B cell (primary cell): ENCODE measurements around the gene EPB41L4A. TPM values are rescaled to one million over a fixed set of nuclear protein-coding genes. Genes with fewer than 3 reads are reported as not detected.

Source experiments
- ATAC-seq: fragments of 200-7000 bp; cut with Tn5 transposase; one replicate; pipeline ENCODE4 v1.10.0; 2021; ENCODE audit warnings: low read depth, mild to moderate bottlenecking, moderate number of reproducible peaks, moderate library complexity
- CTCF ChIA-PET: fragments of 350-600 bp; sonication (Branson Sonifier 250); formaldehyde crosslinking; loops from one replicate; lab custom pipeline; 2021; ENCODE audit warnings: antibody characterized with exemption, inconsistent platforms; lab: Charles Lee
- POLR2A ChIA-PET: fragments of 350-600 bp; sonication (Branson Sonifier 250); formaldehyde crosslinking; loops from one replicate; lab custom pipeline; 2021; ENCODE audit warnings: antibody characterized with exemption; lab: Charles Lee
- DNase-seq: peaks from one replicate; pipeline ENCODE4 v3.0.0; 2013
- H2AFZ ChIP-seq: 2 replicates; pipeline ENCODE4 v1.6.1; 2012; ENCODE audit warnings: mild to moderate bottlenecking, low read depth, low read length; ENCODE audit not compliant: insufficient read depth, poor library complexity, severe bottlenecking
- H3K27ac ChIP-seq, 2 donors: 1 replicate in 1 of 2; 2 replicates in 1 of 2; pipeline ENCODE4 v1.5.1; 2012 to 2013; ENCODE audit warnings: low read length in 2 of 2, mild to moderate bottlenecking in 2 of 2, moderate library complexity in 1 of 2
- H3K27me3 ChIP-seq, 4 experiments: fragments of 200-600 bp in 1 of 4; sonication (generic) in 1 of 4; replicated peaks in 1 of 4; 1 replicate in 2 of 4; 2 replicates in 2 of 4; pipeline versions ENCODE4 v1.6.1 to v1.7.0; 2013 to 2016; ENCODE audit warnings: low read length in 3 of 4, mild to moderate bottlenecking in 2 of 4, mixed read lengths in 1 of 4, moderate library complexity in 1 of 4; ENCODE audit not compliant: insufficient read depth in 4 of 4, control insufficient read depth in 3 of 4; ENCODE audit errors: control extremely low read depth in 1 of 4
- H3K36me3 ChIP-seq, 2 experiments: replicated peaks in 1 of 2; 1 replicate in 1 of 2; 2 replicates in 1 of 2; pipeline versions ENCODE4 v1.6.1 to v1.7.1; 2013; ENCODE audit warnings: low read length in 1 of 2; ENCODE audit not compliant: insufficient read depth in 2 of 2, control insufficient read depth in 1 of 2; ENCODE audit errors: control extremely low read depth in 1 of 2, extremely low read depth in 1 of 2
- H3K4me1 ChIP-seq, 2 donors: fragments of 200-600 bp in 1 of 2; sonication (generic) in 1 of 2; 1 replicate in 1 of 2; 2 replicates in 1 of 2; pipeline versions ENCODE4 v1.5.1 to v1.6.1; 2013 to 2017; ENCODE audit warnings: low read length in 2 of 2; ENCODE audit not compliant: control insufficient read depth in 2 of 2, insufficient read depth in 2 of 2
- H3K4me2 ChIP-seq: replicated peaks from 2 replicates; pipeline ENCODE3; 2012; ENCODE audit warnings: mild to moderate bottlenecking, low read depth, low read length; ENCODE audit not compliant: poor library complexity, severe bottlenecking
- H3K4me3 ChIP-seq, 5 experiments: fragments of 200-600 bp in 1 of 5; sonication (generic) in 1 of 5; 1 replicate in 3 of 5; 2 replicates in 2 of 5; pipeline versions ENCODE4 v1.5.1 to v1.7.0; 2011 to 2016; ENCODE audit warnings: low read length in 4 of 5, mild to moderate bottlenecking in 4 of 5, low read depth in 2 of 5, control low read depth in 1 of 5, moderate library complexity in 1 of 5; ENCODE audit not compliant: insufficient read depth in 1 of 5; ENCODE audit errors: control extremely low read depth in 1 of 5, extremely low read depth in 1 of 5
- H3K79me2 ChIP-seq: fragments of 200-600 bp; sonication (generic); one replicate; pipeline ENCODE4 v1.6.0; 2016; ENCODE audit warnings: low read length; ENCODE audit not compliant: control insufficient read depth, insufficient read depth
- H3K9ac ChIP-seq: fragments of 200-600 bp; sonication (generic); 2 replicates; pipeline ENCODE4 v1.6.1; 2017; ENCODE audit warnings: mild to moderate bottlenecking, low read length, moderate library complexity
- H3K9me3 ChIP-seq, 3 donors: one replicate each; pipeline versions ENCODE4 v1.6.1 to v1.7.1; 2013; ENCODE audit warnings: low read length in 2 of 3; ENCODE audit not compliant: control insufficient read depth in 2 of 3, insufficient read depth in 1 of 3; ENCODE audit errors: control extremely low read depth in 1 of 3
- H4K20me1 ChIP-seq: 2 replicates; pipeline ENCODE4 v1.6.0; 2012; ENCODE audit warnings: mild to moderate bottlenecking, low read length; ENCODE audit not compliant: insufficient read depth, control insufficient read depth, poor library complexity, severe bottlenecking
- H3K27ac Mint-ChIP-seq: one replicate; pipeline ENCODE4 v1.8.0; 2021; ENCODE audit warnings: mixed read lengths
- H3K27me3 Mint-ChIP-seq: one replicate; pipeline ENCODE4 v1.8.0; 2021; ENCODE audit warnings: mixed read lengths
- H3K4me1 Mint-ChIP-seq: one replicate; pipeline ENCODE4 v1.8.0; 2021; ENCODE audit warnings: mixed read lengths
- H3K4me3 Mint-ChIP-seq: one replicate; pipeline ENCODE4 v1.8.0; 2021; ENCODE audit warnings: mixed read lengths
- H3K9me3 Mint-ChIP-seq: one replicate; pipeline ENCODE4 v1.8.0; 2022; ENCODE audit warnings: mixed read lengths; ENCODE audit not compliant: insufficient read depth
- EZH2 ChIP-seq: IDR thresholded peaks from 2 replicates; pipeline ENCODE4 v1.6.1; 2012; ENCODE audit warnings: borderline replicate concordance, low read depth, mild to moderate bottlenecking, moderate library complexity, low read length; ENCODE audit not compliant: insufficient read depth, poor library complexity, severe bottlenecking
- WGBS: methylation state at CpG from one replicate; pipeline ENCODE4 v1.1.5; 2013; ENCODE audit warnings: missing lambda C conversion rate; ENCODE audit not compliant: insufficient coverage; 5-methylcytosine and 5-hydroxymethylcytosine counted together
- intact Hi-C: fragments of 100-400 bp; cut with micrococcal nuclease; formaldehyde crosslinking; loops from one replicate; pipeline ENCODE4 v1.10.0; 2022
- polyA plus RNA-seq: library from polyadenylated mRNA; depleted of rRNA; stranded (reverse); fragments of >200 nt; gene quantifications from 2 replicates; pipeline ENCODE4 v1.2.3, GENCODE V29; 2012
- total RNA-seq, 2 donors: library from RNA; stranded (reverse); fragments of 120-200 nt in 1 of 2; gene quantifications; 1 replicate in 1 of 2; 2 replicates in 1 of 2; pipeline versions ENCODE4 v1.2.3 to v1.2.4, GENCODE V29; 2013 to 2022
- TF ChIP-seq, protein P1 (sequence below): fragments of 200-600 bp; IDR thresholded peaks from one replicate; pipeline ENCODE4 v1.8.0; 2022; ENCODE audit warnings: antibody characterized with exemption, mild to moderate bottlenecking

The EPB41L4A gene
- total and polyA plus RNA-seq, 2 donors (not counting 1 experiment from before 2014, with no cell fraction given) = 1.8 to 12.9 TPM

DNA sequence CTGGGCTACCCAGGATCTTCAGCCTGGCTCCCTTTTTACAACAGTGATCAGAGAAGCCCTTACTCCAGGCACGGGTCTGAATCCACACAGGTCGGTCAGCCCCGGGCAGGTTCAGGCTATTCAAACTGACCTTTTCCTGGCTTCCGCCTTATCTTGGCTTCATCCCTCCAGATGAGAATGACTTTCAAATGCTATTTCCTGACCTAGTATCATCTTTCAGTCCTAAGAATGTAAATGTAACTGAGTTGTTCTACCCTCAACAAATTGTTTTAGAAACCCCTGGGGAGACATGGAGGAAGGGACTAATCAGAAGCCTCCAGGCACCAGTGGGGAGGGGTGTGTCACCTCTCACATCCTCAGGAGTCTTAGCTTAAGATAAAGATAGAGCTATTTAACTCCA is 213.2 kb downstream of the EPB41L4A start:
- Histone ChIP-seq H3K36me3 (no peaks in the 10 kb centered on the region), H2AFZ (no peak overlapping the region), H4K20me1 (no peaks in the 10 kb centered on the region), H3K27ac (no peak overlapping the region), H3K4me3 (no peak overlapping the region), H3K4me1 (no peaks in the 10 kb centered on the region), H3K9me3 (peaks cover 0 to 6% (median 0%) of the 10 kb centered on the region in 3 donors), H3K27me3 (peaks cover 0 to 5% (median 0%) of the 10 kb centered on the region in 4 experiments), H3K4me2 (no peak overlapping the region), H3K9ac (no peak overlapping the region), H3K79me2 (no peaks in the 10 kb centered on the region)
- peaks cover 39% of the 10 kb centered on the region for H3K27me3 Mint-ChIP-seq
- H3K9me3 Mint-ChIP-seq = no peaks in the 10 kb centered on the region
- intact Hi-C loops = no loop called here
- H3K27ac Mint-ChIP-seq = no peak overlapping the region
- TF ChIP-seq EZH2 = no peak
- TF ChIP-seq, protein P1, sequence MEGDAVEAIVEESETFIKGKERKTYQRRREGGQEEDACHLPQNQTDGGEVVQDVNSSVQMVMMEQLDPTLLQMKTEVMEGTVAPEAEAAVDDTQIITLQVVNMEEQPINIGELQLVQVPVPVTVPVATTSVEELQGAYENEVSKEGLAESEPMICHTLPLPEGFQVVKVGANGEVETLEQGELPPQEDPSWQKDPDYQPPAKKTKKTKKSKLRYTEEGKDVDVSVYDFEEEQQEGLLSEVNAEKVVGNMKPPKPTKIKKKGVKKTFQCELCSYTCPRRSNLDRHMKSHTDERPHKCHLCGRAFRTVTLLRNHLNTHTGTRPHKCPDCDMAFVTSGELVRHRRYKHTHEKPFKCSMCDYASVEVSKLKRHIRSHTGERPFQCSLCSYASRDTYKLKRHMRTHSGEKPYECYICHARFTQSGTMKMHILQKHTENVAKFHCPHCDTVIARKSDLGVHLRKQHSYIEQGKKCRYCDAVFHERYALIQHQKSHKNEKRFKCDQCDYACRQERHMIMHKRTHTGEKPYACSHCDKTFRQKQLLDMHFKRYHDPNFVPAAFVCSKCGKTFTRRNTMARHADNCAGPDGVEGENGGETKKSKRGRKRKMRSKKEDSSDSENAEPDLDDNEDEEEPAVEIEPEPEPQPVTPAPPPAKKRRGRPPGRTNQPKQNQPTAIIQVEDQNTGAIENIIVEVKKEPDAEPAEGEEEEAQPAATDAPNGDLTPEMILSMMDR = no peak
- no peak for DNase-seq
- 50% methylated on average over 1 of the region's 4 CpGs for WGBS
- H3K4me1 Mint-ChIP-seq = no peaks in the 10 kb centered on the region
- H3K4me3 Mint-ChIP-seq = no peak overlapping the region
- ATAC-seq = no peak
- POLR2A ChIA-PET = no interaction called here
- CTCF ChIA-PET = no interaction called here

DNA sequence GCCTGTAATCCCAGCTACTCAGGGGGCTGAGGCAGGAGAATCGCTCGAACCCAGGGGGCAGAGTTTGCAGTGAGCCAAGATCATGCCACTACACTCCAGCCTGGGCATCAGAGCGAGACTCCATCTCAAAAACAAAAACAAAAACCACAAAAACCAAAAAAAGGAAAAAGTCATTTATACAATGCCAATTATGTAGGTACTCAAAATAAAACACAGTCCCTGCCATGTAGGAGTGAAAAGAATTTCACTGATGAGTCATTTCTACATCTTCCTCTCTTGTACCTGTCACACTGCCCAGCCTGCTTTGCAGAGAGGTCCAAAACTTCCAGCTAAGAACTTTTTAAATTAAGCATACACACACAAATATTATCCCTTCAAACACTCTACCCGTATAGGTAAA is 215.8 kb downstream of the EPB41L4A start:
- peaks cover 0 to 5% (median 0%) of the 10 kb centered on the region in 3 donors for H3K9me3 ChIP-seq
- no peak overlapping the region for H3K27ac Mint-ChIP-seq
- no peaks in the 10 kb centered on the region for H4K20me1 ChIP-seq
- H3K4me2 ChIP-seq = no peak overlapping the region
- no peak overlapping the region for H3K27ac ChIP-seq
- no peak for TF ChIP-seq EZH2
- TF ChIP-seq, protein P1 = no peak
- peaks cover 50% of the 10 kb centered on the region for H3K27me3 Mint-ChIP-seq
- no peaks in the 10 kb centered on the region for H3K4me1 ChIP-seq
- 100% methylated on average over 2 of the region's 4 CpGs for WGBS
- no peaks in the 10 kb centered on the region for H3K36me3 ChIP-seq
- ChIA-PET CTCF (no interaction called here), POLR2A (interaction anchor here (0.6 kb wide), 1 partner anchor 521 kb away, joined by 5 read pairs; no protein-coding TSS in a partner anchor)
- no peak overlapping the region for H2AFZ ChIP-seq
- H3K4me3 ChIP-seq = no peak overlapping the region
- H3K4me3 Mint-ChIP-seq = no peak overlapping the region
- no peak for ATAC-seq
- no peaks in the 10 kb centered on the region for H3K4me1 Mint-ChIP-seq
- H3K27me3 ChIP-seq = peaks cover 0 to 5% (median 0%) of the 10 kb centered on the region in 4 experiments
- no peaks in the 10 kb centered on the region for H3K9me3 Mint-ChIP-seq
- H3K79me2 ChIP-seq = no peaks in the 10 kb centered on the region
- intact Hi-C loops = no loop called here
- H3K9ac ChIP-seq = no peak overlapping the region
- no peak for DNase-seq
